HEK293T (cell line): ENCODE data around the gene LUC7L3.
"Not testable (repeated sequence)": the region's sequence is repeated elsewhere in the genome, so short reads cannot be mapped to it uniquely, and the experiment has no call there.

Source experiments
- CTCF ChIA-PET: fragments of 350-600 bp; formaldehyde crosslinking; extraction: SDS; loops from one replicate; lab custom pipeline; 2021; ENCODE audit warnings: antibody characterized with exemption, inconsistent platforms; lab: Yijun Ruan, JAX
- POLR2A ChIA-PET: fragments of 350-600 bp; formaldehyde crosslinking; extraction: SDS; loops from one replicate; lab custom pipeline; 2020; ENCODE audit warnings: antibody characterized with exemption, inconsistent platforms; lab: Yijun Ruan, JAX
- DNase-seq: peaks from one replicate; pipeline ENCODE4 v3.0.0; 2012; ENCODE audit warnings: mixed read lengths; ENCODE audit errors: extremely low spot score
- ARNT ChIP-seq: fragments of 450-650 bp; IDR thresholded peaks from 2 replicates; pipeline ENCODE4 v1.6.1; 2017; ENCODE audit warnings: mild to moderate bottlenecking
- BHLHE40 ChIP-seq: fragments of 450-650 bp; IDR thresholded peaks from 2 replicates; pipeline ENCODE4 v1.6.1; 2016; ENCODE audit warnings: mild to moderate bottlenecking, moderate library complexity, borderline replicate concordance
- CTBP1 ChIP-seq: fragments of 450-650 bp; IDR thresholded peaks from 2 replicates; pipeline ENCODE4 v1.6.1; 2016; ENCODE audit warnings: borderline replicate concordance
- ELF4 ChIP-seq: fragments of 450-650 bp; IDR thresholded peaks from 2 replicates; pipeline ENCODE4 v1.6.1; 2017; ENCODE audit warnings: antibody characterized with exemption
- FOXA1 ChIP-seq: fragments of 450-650 bp; IDR thresholded peaks from 2 replicates; pipeline ENCODE4 v1.6.1; 2016; ENCODE audit warnings: mild to moderate bottlenecking
- FOXK2 ChIP-seq: fragments of 450-650 bp; IDR thresholded peaks from 2 replicates; pipeline ENCODE4 v1.6.1; 2016; ENCODE audit warnings: mild to moderate bottlenecking
- FOXM1 ChIP-seq: fragments of 450-650 bp; IDR thresholded peaks from 2 replicates; pipeline ENCODE4 v1.6.1; 2017; ENCODE audit warnings: mild to moderate bottlenecking, borderline replicate concordance
- HDGF ChIP-seq: fragments of 450-650 bp; IDR thresholded peaks from 2 replicates; pipeline ENCODE4 v1.6.1; 2017; ENCODE audit warnings: antibody characterized with exemption, borderline replicate concordance
- L3MBTL2 ChIP-seq: fragments of 450-650 bp; conservative IDR thresholded peaks from 2 replicates; pipeline ENCODE4 v1.6.1; 2016; ENCODE audit warnings: mild to moderate bottlenecking
- LEF1 ChIP-seq: fragments of 450-650 bp; IDR thresholded peaks from 2 replicates; pipeline ENCODE4 v1.6.1; 2017; ENCODE audit warnings: mild to moderate bottlenecking, borderline replicate concordance
- NFRKB ChIP-seq: fragments of 450-650 bp; IDR thresholded peaks from 2 replicates; pipeline ENCODE4 v1.6.1; 2016; ENCODE audit warnings: mild to moderate bottlenecking, moderate library complexity
- SP1 ChIP-seq: fragments of 450-650 bp; IDR thresholded peaks from 2 replicates; pipeline ENCODE4 v1.6.1; 2017
- SUZ12 ChIP-seq: fragments of 450-650 bp; IDR thresholded peaks from 2 replicates; pipeline ENCODE4 v1.6.1; 2016; ENCODE audit warnings: mild to moderate bottlenecking
- TARDBP ChIP-seq: fragments of 450-650 bp; IDR thresholded peaks from 2 replicates; pipeline ENCODE4 v1.6.1; 2016
- ZNF384 ChIP-seq: fragments of 450-650 bp; IDR thresholded peaks from 2 replicates; pipeline ENCODE4 v1.6.1; 2016
- TF ChIP-seq, protein P1 (sequence below): fragments of 450-650 bp; IDR thresholded peaks from 2 replicates; pipeline ENCODE4 v1.6.1; 2016

Gene LUC7L3

GRCh38 chr17:50677851-50678375 is 41.5 kb upstream of the LUC7L3 start:
- DNase-seq = no peak
- ChIA-PET CTCF (no interaction called here), POLR2A (no interaction called here)
- TF ChIP-seq NFRKB (no peak), FOXK2 (no peak), ZNF384 (no peak)

DNA sequence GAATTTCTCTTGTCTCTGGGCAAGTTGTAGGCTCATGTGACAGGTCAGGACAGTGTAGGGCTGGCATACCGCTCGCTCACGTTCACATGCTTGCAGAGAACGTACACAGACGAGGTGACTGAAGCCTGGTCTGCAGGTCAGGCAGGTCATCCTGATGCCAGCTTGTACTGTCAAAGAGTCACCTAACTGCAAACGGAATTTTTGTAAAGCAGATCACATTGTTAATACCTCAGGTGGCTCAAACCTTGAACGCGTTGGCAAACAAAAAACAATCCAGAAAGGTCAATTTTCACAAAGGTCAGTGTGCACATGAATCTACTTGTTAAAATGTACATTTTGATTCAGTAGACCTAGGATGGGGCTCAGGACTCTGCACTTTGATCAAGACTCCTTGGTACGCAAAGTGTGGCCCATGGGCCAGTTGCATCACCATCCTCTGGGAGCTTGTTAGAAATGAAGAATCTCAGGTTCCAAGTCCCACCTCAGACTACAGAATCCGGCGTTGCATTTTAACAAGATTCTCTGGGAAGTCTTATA is 40.3 kb upstream of the LUC7L3 start:
- TF ChIP-seq BHLHE40 = no peak
- TF ChIP-seq SP1 = no peak
- no peak for TF ChIP-seq ARNT
- TF ChIP-seq SUZ12 = no peak
- TF ChIP-seq NFRKB = no peak
- no peak for TF ChIP-seq ELF4
- TF ChIP-seq, protein P1, sequence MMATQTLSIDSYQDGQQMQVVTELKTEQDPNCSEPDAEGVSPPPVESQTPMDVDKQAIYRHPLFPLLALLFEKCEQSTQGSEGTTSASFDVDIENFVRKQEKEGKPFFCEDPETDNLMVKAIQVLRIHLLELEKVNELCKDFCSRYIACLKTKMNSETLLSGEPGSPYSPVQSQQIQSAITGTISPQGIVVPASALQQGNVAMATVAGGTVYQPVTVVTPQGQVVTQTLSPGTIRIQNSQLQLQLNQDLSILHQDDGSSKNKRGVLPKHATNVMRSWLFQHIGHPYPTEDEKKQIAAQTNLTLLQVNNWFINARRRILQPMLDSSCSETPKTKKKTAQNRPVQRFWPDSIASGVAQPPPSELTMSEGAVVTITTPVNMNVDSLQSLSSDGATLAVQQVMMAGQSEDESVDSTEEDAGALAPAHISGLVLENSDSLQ = no peak
- TF ChIP-seq FOXM1 = no peak
- no peak for TF ChIP-seq HDGF
- ChIA-PET POLR2A (no interaction called here), CTCF (no interaction called here)
- no peak for DNase-seq

- no peak for DNase-seq
- ChIA-PET POLR2A (interaction anchor here (1.0 kb wide), 1 partner anchor 28 kb away, joined by 3 read pairs; no protein-coding TSS in a partner anchor), CTCF (no interaction called here)
- no peak for TF ChIP-seq CTBP1
- no peak for TF ChIP-seq SP1
- no peak for TF ChIP-seq BHLHE40
- no peak for TF ChIP-seq FOXA1
- no peak for TF ChIP-seq TARDBP
- TF ChIP-seq ELF4 = no peak
- TF ChIP-seq NFRKB = no peak
- no peak for TF ChIP-seq HDGF
- no peak for TF ChIP-seq FOXM1
- TF ChIP-seq ARNT = no peak
- no peak for TF ChIP-seq L3MBTL2
Measured at GRCh38 chr17:50680126-50680525, 39.3 kb upstream of the LUC7L3 start.

DNA sequence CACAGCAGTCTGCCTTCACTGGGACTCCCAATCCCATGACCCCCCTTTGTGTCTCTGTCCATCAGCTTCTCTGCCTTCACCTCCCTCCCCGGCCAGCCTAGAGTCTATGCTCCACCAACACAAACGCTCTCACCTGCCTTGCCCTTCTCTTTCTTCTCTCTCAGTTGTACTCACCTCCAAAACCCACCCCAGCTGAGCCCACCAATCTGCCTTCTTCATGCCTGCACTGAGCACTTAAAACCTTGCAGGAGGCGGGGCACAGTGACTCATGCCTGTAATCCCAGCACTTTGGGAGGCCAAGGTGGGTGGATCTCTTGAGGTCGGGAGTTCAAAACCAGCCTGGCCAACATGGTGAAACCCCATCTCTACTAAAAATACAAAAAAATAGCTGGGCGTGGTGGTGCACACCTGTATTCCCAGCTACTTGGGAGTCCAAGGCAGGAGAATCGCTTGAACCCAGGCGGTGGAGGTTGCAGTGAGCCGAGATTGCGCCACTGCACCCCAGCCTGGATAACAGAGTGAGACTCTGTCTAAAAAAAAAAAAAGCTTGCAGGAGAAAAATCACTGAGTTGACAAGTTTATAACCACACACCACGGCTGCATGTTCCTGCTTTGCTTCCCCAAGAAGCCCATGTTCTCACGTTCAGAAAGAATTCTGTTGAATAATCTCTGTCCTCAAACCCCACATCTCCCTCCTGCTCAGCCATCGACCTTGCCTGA is 38.7 kb upstream of the LUC7L3 start:
- DNase-seq = not testable (repeated sequence)
- ChIA-PET CTCF (interaction anchor here (1.3 kb wide), 1 partner anchor 130 kb away, joined by 7 read pairs; no protein-coding TSS in a partner anchor), POLR2A (interaction anchor here (1.0 kb wide), 1 partner anchor 28 kb away, joined by 3 read pairs; no protein-coding TSS in a partner anchor)

DNA sequence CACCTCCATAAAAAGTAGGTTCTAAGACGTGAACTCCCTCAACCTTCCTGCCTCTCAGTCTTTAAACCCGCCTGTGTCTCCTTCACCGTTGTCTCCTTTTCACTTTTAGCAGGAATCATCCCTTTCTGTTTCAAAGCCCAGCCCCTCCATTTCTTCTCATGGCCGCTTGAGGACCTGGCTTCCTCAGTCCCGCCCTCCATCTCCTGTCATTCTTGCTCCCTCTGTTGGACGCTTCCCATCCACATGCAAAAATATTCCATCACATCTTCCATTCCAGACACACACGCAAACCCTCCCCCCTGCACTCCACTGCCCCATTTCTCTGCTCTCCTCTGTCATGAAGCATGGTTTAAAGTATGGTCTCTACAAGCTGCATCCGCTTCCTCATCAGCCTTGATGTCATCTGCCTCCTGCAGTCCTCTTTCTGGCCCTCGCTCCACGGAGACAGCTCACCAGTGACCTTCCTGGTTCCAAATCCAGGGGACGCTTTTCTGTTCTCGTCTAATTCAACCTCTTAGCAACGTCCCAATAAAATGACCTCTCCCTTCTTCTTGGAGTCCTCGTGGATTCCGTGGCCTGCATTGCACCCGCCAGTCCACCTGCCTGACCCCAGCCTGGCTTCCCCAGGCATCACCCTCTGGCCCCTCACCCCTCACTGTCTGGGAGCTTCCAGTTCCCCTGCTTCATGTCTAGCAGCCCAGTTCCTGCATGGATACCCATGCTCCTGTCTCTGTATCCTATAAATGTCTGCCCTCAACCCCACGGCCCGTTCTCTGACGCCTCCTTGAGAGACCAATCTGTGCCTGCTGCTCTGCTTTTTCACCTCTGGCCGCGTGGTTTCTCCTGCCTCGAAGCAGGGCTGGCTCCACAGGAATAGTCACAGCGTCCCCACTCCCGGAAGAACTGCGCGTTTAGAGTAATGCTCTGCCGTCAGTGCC is 37.9 kb upstream of the LUC7L3 start:
- ChIA-PET CTCF (interaction anchor here (1.0 to 1.3 kb wide), 2 partner anchors 50 to 131 kb away, joined by 3 to 7 read pairs; no protein-coding TSS in a partner anchor), POLR2A (no interaction called here)
- no peak for TF ChIP-seq SUZ12
- TF ChIP-seq FOXK2 = no peak
- no peak for TF ChIP-seq ELF4
- TF ChIP-seq ARNT = no peak
- no peak for TF ChIP-seq BHLHE40
- TF ChIP-seq TARDBP = no peak
- TF ChIP-seq LEF1 = no peak
- TF ChIP-seq L3MBTL2 = peak; percentile 61; the same call in 1 of the 2 replicates
- TF ChIP-seq NFRKB = no peak
- TF ChIP-seq SP1 = no peak
- TF ChIP-seq ZNF384 = no peak
- TF ChIP-seq, protein P1 = peak; percentile 81
- no peak for TF ChIP-seq FOXM1
- TF ChIP-seq FOXA1 = no peak
- TF ChIP-seq HDGF = no peak
- TF ChIP-seq CTBP1 = 0 out of 2 replicates have a peak, but pooled peaks have one; percentile 6
- peak; percentile 78 for DNase-seq

- no peak for TF ChIP-seq ARNT
- TF ChIP-seq SP1 = no peak
- TF ChIP-seq SUZ12 = no peak
- no peak for TF ChIP-seq ELF4
- no peak for TF ChIP-seq FOXM1
- no peak for TF ChIP-seq HDGF
- TF ChIP-seq LEF1 = no peak
- TF ChIP-seq ZNF384 = no peak
- TF ChIP-seq FOXK2 = no peak
- TF ChIP-seq NFRKB = no peak
- TF ChIP-seq, protein P1 = no peak
- TF ChIP-seq TARDBP = no peak
- TF ChIP-seq CTBP1 = no peak
- no peak for TF ChIP-seq L3MBTL2
- no peak for TF ChIP-seq BHLHE40
- no peak for TF ChIP-seq FOXA1
- ChIA-PET POLR2A (no interaction called here), CTCF (no interaction called here)
- DNase-seq = no peak
Measured at GRCh38 chr17:50682441-50682840, 37.0 kb upstream of the LUC7L3 start.
